Measurements from ENCODE around the gene CCDC30. TPM values are rescaled to one million over a fixed set of nuclear protein-coding genes. Genes with fewer than 3 reads are reported as not detected.

CCDC30 gene
- total and polyA plus RNA-seq, 10 of the 15 experiments (the other 5 are each of a cell fraction or from before 2014, with no cell fraction given) = 0.46 to 1.8 (median 1.0) TPM

- TF ChIP-seq NR2C2 (IDR thresholded peaks at IDR 0.05; ENCODE audit: borderline replicate concordance, control insufficient read depth, insufficient read length, low read depth) (no peak), FOS (IDR thresholded peaks at IDR 0.05; ENCODE audit: borderline replicate concordance, extremely low read depth, insufficient read length) (no peak), SREBF1 (IDR thresholded peaks at IDR 0.05; ENCODE audit: low read length) (no peak), HCFC1 (IDR thresholded peaks at IDR 0.05; ENCODE audit: low read length) (no peak), RBBP5 (conservative IDR thresholded peaks at IDR 0.05) (no peak), CREM (IDR thresholded peaks at IDR 0.05; ENCODE audit: low read depth) (no peak), PBX3 (IDR thresholded peaks at IDR 0.05; ENCODE audit: insufficient replicate concordance, low read depth, low read length) (no peak)
- TF ChIP-seq, protein P1, sequence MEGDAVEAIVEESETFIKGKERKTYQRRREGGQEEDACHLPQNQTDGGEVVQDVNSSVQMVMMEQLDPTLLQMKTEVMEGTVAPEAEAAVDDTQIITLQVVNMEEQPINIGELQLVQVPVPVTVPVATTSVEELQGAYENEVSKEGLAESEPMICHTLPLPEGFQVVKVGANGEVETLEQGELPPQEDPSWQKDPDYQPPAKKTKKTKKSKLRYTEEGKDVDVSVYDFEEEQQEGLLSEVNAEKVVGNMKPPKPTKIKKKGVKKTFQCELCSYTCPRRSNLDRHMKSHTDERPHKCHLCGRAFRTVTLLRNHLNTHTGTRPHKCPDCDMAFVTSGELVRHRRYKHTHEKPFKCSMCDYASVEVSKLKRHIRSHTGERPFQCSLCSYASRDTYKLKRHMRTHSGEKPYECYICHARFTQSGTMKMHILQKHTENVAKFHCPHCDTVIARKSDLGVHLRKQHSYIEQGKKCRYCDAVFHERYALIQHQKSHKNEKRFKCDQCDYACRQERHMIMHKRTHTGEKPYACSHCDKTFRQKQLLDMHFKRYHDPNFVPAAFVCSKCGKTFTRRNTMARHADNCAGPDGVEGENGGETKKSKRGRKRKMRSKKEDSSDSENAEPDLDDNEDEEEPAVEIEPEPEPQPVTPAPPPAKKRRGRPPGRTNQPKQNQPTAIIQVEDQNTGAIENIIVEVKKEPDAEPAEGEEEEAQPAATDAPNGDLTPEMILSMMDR (IDR thresholded peaks at IDR 0.05 in 2 of 3, conservative IDR thresholded peaks at IDR 0.05 in 1 of 3; ENCODE audit: control insufficient read depth in 2 of 3, extremely low read depth in 1 of 3, insufficient read depth in 1 of 3, low read depth in 3 of 3, low read length in 3 of 3) = peak; percentile 7 to 35 (median 25); a peak in 2 of 6 replicates
These were observed 16.5 kb downstream of the CCDC30 start (continued) for GRCh38 chr1:42479621-42480020.

DNA sequence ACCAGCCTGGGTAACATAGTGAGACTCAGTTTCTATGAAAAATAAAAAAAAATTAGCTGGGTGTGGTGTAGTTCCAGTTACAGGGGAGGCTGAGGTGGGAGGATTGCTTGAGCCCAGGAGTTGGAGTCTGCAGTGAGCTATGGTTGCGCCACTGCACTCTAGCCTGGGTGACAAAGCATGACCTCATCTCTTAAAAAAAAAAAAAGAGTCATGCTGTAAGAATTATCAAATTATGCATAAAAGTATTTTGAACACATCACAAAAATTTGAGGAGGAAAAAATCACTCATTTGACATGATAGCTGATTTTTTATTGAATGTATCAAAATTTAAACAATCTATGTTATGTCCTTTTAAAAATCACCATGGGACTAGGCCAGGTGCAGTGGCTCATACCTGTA lies 17.8 kb downstream of the CCDC30 start:
- RAD21 ChIA-PET (ENCODE audit: unreplicated experiment) = no interaction called here
- no peaks in the 10 kb centered on the region for H3K4me1 ChIP-seq (ENCODE audit: control insufficient read depth, insufficient read depth, low read length)
- CTCF ChIA-PET = interaction anchor here (0.6 kb wide), 1 partner anchor 70 kb away, joined by 3 read pairs; no protein-coding TSS in a partner anchor
- FAIRE-seq (no peak), ATAC-seq (no peak), DNase-seq (ENCODE audit: low read depth, low spot score) (no peak)
- no peak overlapping the region for H3K27ac ChIP-seq (ENCODE audit: control insufficient read depth, insufficient read depth)
- H4K20me1 ChIP-seq (ENCODE audit: control insufficient read depth, insufficient read depth) = no peaks in the 10 kb centered on the region
- WGBS (ENCODE audit: insufficient coverage, insufficient replicate concordance, low lambda C conversion rate, missing lambda C conversion rate) = 100% methylated on average over 1 of the region's 1 CpG
- no peak overlapping the region for H3K4me3 ChIP-seq
- H3K9ac ChIP-seq (ENCODE audit: control insufficient read depth, insufficient read depth, low read length) = no peak overlapping the region
- intact Hi-C loops (cut with micrococcal nuclease; ENCODE audit: unreplicated experiment) (no loop called here), in situ Hi-C loops (cut with MboI) (no loop called here)
- POLR2A ChIA-PET = no interaction called here
- BruUV-seq (replicated peaks) = no TSS peak
- no peaks in the 10 kb centered on the region for H3K9me3 ChIP-seq (replicated peaks; ENCODE audit: control insufficient read depth, insufficient read depth, low read length)
- no peak overlapping the region for H2AFZ ChIP-seq (ENCODE audit: control insufficient read depth, low read depth, low read length)
- H3K79me2 ChIP-seq (ENCODE audit: control insufficient read depth, insufficient read depth, low read length) = no peaks in the 10 kb centered on the region
- no peak overlapping the region for H3K4me2 ChIP-seq (ENCODE audit: control insufficient read depth, insufficient read depth)
- no peaks in the 10 kb centered on the region for H3K36me3 ChIP-seq (ENCODE audit: control insufficient read depth in 2 of 2, insufficient read depth in 2 of 2, low read length in 1 of 2)
- no peaks in the 10 kb centered on the region for H3K27me3 ChIP-seq (replicated peaks in 1 of 2; ENCODE audit: control insufficient read depth in 2 of 2, insufficient read depth in 2 of 2, low read length in 1 of 2)
- SMC1A ChIA-PET (ENCODE audit: uncharacterized antibody, unreplicated experiment) = no interaction called here
- no peak for TF ChIP-seq NR2C2 (IDR thresholded peaks at IDR 0.05; ENCODE audit: borderline replicate concordance, control insufficient read depth, insufficient read length, low read depth)
- TF ChIP-seq, protein P2, sequence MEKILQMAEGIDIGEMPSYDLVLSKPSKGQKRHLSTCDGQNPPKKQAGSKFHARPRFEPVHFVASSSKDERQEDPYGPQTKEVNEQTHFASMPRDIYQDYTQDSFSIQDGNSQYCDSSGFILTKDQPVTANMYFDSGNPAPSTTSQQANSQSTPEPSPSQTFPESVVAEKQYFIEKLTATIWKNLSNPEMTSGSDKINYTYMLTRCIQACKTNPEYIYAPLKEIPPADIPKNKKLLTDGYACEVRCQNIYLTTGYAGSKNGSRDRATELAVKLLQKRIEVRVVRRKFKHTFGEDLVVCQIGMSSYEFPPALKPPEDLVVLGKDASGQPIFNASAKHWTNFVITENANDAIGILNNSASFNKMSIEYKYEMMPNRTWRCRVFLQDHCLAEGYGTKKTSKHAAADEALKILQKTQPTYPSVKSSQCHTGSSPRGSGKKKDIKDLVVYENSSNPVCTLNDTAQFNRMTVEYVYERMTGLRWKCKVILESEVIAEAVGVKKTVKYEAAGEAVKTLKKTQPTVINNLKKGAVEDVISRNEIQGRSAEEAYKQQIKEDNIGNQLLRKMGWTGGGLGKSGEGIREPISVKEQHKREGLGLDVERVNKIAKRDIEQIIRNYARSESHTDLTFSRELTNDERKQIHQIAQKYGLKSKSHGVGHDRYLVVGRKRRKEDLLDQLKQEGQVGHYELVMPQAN (conservative IDR thresholded peaks at IDR 0.05) = no peak
- no peak for TF ChIP-seq NFYB (IDR thresholded peaks at IDR 0.05; ENCODE audit: insufficient read depth, low read depth, low read length)
- TF ChIP-seq MAX (IDR thresholded peaks at IDR 0.05; ENCODE audit: low read depth, low read length) = no peak
- TF ChIP-seq GABPA (IDR thresholded peaks at IDR 0.05; ENCODE audit: low read depth) = no peak
- TF ChIP-seq TCF12 (IDR thresholded peaks at IDR 0.05; ENCODE audit: low read depth, low read length) = no peak
- no peak for TF ChIP-seq HDGF (IDR thresholded peaks at IDR 0.05)
- no peak for TF ChIP-seq ZNF384 (IDR thresholded peaks at IDR 0.05; ENCODE audit: borderline replicate concordance, low read depth, low read length)
- no peak for TF ChIP-seq MYC (IDR thresholded peaks at IDR 0.05; ENCODE audit: insufficient read depth, insufficient read length, insufficient replicate concordance, low read length, severe bottlenecking)

All from GM12878 (cell line).